Activated CD8-positive, alpha-beta T cell treated with anti-CD3 and anti-CD28 coated beads, Interleukin-2, amount 10 ng/mL, durations not matched to agents 7 days and 5 days (primary cell): Measurements from ENCODE around the gene SNTG2. TPM values are rescaled to one million over a fixed set of nuclear protein-coding genes. Genes with fewer than 3 reads are reported as not detected.
"Not testable (repeated sequence)": the region's sequence is repeated elsewhere in the genome, so short reads cannot be mapped to it uniquely, and the experiment has no call there.

Experiments used
- ATAC-seq: fragments of 150-1000 bp; cut with Tn5 transposase; one replicate; pipeline ENCODE4 v1.10.0; 2021; ENCODE audit warnings: moderate library complexity
- CTCF ChIA-PET: fragments of 350-600 bp; sonication (Branson Sonifier 250); formaldehyde crosslinking; loops from one replicate; lab custom pipeline; 2021; ENCODE audit warnings: antibody characterized with exemption; lab: Charles Lee
- POLR2A ChIA-PET: fragments of 350-600 bp; sonication (Branson Sonifier 250); formaldehyde crosslinking; loops from one replicate; lab custom pipeline; 2021; ENCODE audit warnings: antibody characterized with exemption; lab: Charles Lee
- DNase-seq: peaks from one replicate; pipeline ENCODE4 v3.0.0-alpha.2; 2020
- H3K27ac Mint-ChIP-seq: one replicate; pipeline ENCODE4 v1.8.0; 2021; ENCODE audit warnings: mild to moderate bottlenecking, mixed read lengths
- H3K27me3 Mint-ChIP-seq: one replicate; pipeline ENCODE4 v1.8.0; 2021; ENCODE audit warnings: low read depth, mixed read lengths
- H3K36me3 Mint-ChIP-seq: one replicate; pipeline ENCODE4 v1.8.0; 2021; ENCODE audit warnings: low read depth, mixed read lengths
- H3K4me1 Mint-ChIP-seq: one replicate; pipeline ENCODE4 v1.8.0; 2021; ENCODE audit warnings: low read depth, mixed read lengths
- H3K4me3 Mint-ChIP-seq: one replicate; pipeline ENCODE4 v1.8.0; 2021; ENCODE audit warnings: mild to moderate bottlenecking, mixed read lengths
- H3K9me3 Mint-ChIP-seq: one replicate; pipeline ENCODE4 v1.8.0; 2022; ENCODE audit warnings: mixed read lengths; ENCODE audit not compliant: insufficient read depth
- total RNA-seq, 2 experiments: library from RNA; stranded (reverse); gene quantifications; one replicate each; pipeline ENCODE4 v1.2.3, GENCODE V29; 2021

The SNTG2 gene
- total RNA-seq, 2 experiments from 2014 or later, result 1.6 to 2.5 TPM

DNA sequence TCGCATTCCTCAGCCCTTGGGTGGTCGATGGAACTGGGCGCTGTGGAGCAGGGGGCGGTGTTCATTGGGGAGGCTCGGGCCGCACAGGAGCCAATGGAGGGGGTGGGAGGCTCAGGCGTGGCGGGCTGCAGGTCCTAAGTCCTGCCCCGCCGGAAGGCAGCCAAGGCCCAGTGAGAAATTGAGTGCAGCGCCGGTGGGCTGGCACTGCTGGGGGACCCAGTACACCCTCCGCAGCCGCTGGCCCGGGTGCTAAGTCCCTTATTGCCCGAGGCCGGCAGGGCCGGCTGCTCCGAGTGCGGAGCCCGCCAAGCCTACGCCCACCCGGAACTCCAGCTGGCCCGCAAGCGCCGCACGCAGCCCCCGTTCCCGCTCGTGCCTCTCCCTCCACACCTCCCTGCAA lies 278.9 kb downstream of the SNTG2 start:
- ATAC-seq, H3K4me3 Mint-ChIP-seq, H3K27ac Mint-ChIP-seq, POLR2A ChIA-PET, DNase-seq, H3K27me3 Mint-ChIP-seq, H3K36me3 Mint-ChIP-seq, H3K9me3 Mint-ChIP-seq, H3K4me1 Mint-ChIP-seq: not testable (repeated sequence)
- CTCF ChIA-PET, result interaction anchor here (0.6 kb wide), 1 partner anchor 129 kb away, joined by 3 read pairs; no protein-coding TSS in a partner anchor

DNA sequence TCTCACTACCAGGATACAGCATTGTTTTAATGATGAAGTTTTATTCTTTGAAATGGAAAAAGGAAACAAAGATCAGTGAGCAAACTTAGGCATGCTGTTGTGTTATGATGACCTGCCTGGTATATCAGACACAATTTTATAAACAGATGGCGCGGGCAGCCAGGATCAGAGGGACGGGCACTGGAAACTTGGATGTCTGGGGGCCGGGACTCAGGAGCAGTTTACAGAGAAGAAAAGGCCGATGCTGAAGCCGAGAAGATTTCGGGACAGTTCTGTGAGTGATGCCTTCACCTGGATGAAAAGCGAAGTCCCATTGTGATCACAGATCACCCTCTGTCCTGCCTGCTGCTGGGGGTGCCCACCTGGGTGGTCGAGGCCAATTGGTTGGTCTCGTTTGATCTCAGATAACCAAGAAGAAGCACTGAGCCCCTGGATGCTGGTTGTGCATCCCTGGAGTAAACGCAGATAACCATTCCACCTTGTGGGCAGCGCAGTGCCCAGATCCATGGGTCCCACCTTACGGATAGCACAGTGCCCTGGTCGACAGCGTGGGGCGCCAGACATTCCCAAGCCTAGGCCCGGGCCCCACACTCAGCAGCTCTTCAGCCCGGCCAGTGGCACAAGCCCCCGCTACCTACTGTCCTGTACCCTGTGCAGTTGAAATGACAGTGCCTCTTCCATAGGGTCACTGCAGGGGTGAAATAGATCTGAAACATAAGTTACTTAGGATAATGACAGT lies 279.7 kb downstream of the SNTG2 start:
- no peaks in the 10 kb centered on the region for H3K27me3 Mint-ChIP-seq
- H3K4me1 Mint-ChIP-seq, result no peaks in the 10 kb centered on the region
- ATAC-seq (no peak), DNase-seq (no peak)
- POLR2A ChIA-PET, result no interaction called here
- H3K36me3 Mint-ChIP-seq, result no peaks in the 10 kb centered on the region
- H3K27ac Mint-ChIP-seq, result no peak overlapping the region
- CTCF ChIA-PET, result no interaction called here
- no peaks in the 10 kb centered on the region for H3K9me3 Mint-ChIP-seq
- no peak overlapping the region for H3K4me3 Mint-ChIP-seq

DNA sequence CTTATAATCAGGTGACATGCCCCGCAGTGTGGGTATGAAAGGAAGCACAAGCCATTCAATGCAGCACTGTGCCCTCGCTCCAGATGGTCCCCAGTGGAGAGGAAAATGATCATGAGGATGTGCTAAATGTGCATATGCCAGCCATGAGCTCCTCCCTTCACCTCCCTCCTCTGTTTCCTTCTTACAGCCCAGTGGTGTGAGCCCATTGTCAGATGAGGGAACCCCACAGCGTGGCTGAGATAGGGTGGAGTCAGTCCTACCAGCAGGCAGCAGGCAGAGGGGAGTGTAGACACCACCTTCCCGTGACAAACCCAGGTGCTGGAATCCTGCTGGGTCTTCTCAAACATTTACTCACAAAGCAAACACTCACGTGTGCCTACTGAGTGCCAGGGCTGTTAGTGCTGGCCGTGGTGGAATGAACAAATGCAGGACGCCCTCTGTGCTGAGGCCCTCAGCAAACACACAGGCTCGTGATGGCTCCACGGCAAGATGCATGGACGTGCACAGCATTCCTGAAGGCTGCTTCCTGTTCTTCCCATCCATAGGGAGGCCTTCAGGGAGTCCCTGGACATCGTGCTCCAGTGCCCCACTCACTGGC lies 280.9 kb downstream of the SNTG2 start:
- Mint-ChIP-seq H3K27ac (no peak overlapping the region), H3K4me1 (no peaks in the 10 kb centered on the region), H3K27me3 (no peaks in the 10 kb centered on the region), H3K4me3 (no peak overlapping the region), H3K36me3 (no peaks in the 10 kb centered on the region), H3K9me3 (no peaks in the 10 kb centered on the region)
- ChIA-PET POLR2A (interaction anchor here (0.6 kb wide), 1 partner anchor 301 kb away, joined by 3 read pairs; no protein-coding TSS in a partner anchor), CTCF (no interaction called here)
- DNase-seq, result no peak
- no peak for ATAC-seq

DNA sequence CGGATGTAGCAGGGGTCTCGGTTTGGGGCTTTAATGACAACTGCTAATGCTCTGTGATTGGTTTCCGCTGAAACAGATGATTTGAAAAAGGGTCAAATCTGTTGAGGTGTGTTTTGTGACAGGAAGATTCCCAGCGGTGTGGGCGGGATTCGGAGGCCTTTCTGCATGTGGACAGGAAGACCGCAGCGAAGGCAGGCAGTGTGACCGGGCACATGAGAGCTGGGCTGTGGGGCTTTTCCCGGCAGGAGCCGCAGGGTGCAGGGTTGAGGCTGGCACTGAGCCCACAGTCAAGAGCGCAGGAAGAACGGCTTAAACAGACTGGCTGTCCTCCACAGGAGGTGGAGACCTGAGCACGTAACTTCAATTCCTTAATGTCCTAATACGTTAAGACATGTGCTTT lies 282.6 kb downstream of the SNTG2 start:
- DNase-seq (no peak), ATAC-seq (no peak)
- Mint-ChIP-seq H3K4me1 (no peaks in the 10 kb centered on the region), H3K36me3 (no peaks in the 10 kb centered on the region), H3K27me3 (no peaks in the 10 kb centered on the region), H3K4me3 (no peak overlapping the region), H3K9me3 (no peaks in the 10 kb centered on the region), H3K27ac (no peak overlapping the region)
- ChIA-PET CTCF (no interaction called here), POLR2A (no interaction called here)

DNA sequence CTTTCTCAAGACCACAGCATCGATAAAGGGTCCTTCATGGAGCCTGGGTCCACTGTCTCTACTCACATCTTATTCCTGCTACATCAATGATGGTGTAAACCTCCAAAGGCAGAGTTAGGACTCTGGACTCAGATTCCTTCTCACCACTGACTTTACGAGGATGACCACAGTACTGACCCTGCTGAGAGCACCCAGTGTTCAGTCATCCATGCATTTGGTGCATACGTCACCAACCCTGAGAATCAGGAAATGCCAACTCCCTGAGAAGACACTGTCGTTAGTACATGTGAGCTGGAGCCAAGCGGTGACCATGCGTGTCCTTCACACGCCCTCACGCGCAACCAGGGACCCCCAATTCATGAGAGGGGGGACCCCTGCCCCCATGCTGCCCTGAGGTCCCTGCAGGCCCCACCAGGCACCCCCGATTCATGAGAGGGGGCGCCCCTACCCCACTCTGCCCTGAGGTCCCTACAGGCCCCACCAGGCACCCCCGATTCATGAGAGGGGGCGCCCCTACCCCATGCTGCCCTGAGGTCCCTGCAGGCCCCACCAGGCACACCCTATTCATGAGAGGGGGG lies 284.2 kb downstream of the SNTG2 start:
- H3K4me1 Mint-ChIP-seq, result no peaks in the 10 kb centered on the region
- H3K36me3 Mint-ChIP-seq, result no peaks in the 10 kb centered on the region
- ATAC-seq (no peak), DNase-seq (no peak)
- ChIA-PET CTCF (no interaction called here), POLR2A (no interaction called here)
- no peak overlapping the region for H3K27ac Mint-ChIP-seq
- H3K4me3 Mint-ChIP-seq, result no peak overlapping the region
- H3K9me3 Mint-ChIP-seq, result no peaks in the 10 kb centered on the region
- no peaks in the 10 kb centered on the region for H3K27me3 Mint-ChIP-seq

DNA sequence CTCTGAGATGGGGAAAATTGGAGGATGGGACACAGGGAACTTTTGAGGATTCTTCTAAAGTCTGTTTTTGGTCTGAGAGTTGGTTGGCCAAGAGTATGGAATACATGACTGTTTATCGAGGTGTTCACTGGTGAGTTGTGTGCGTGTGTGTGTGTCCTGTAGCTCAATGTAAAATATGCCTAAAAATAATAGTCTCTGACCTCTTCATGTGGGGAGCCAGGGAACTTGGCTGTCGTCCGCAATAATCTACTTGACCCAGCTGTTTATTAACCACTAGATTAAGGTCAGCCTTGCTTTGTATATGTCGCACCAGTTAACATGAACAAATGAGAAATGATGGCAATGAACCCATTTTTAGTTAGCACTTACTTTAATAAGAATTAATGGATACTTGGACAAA lies 285.2 kb downstream of the SNTG2 start:
- POLR2A ChIA-PET, result interaction anchor here (0.6 kb wide), 1 partner anchor 54 kb away, joined by 3 read pairs; no protein-coding TSS in a partner anchor
- DNase-seq (no peak), ATAC-seq (no peak)

DNA sequence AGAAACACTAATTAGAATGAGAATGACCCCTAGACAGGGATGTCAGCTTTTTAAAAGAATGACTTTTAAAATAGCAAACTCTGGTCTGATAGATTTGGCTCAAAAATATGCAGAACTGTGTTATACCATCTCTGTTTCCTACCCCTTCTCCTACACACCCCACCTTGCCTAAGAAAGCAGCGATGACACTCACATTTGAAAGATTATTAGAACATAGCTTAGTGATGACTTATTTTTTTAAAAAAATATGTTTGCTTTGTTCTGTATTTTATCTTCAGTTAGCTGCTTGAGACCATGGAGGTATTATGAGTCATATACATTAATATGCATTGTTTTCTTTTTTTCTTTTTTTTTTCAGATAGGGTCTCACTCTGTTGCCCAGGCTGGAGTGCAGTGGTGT lies 286.0 kb downstream of the SNTG2 start:
- no peak for ATAC-seq
- no peak overlapping the region for H3K27ac Mint-ChIP-seq
- no peak for DNase-seq
- CTCF ChIA-PET, result interaction anchor here (1.0 kb wide), 1 partner anchor 523 kb away, joined by 3 read pairs; no protein-coding TSS in a partner anchor
- H3K9me3 Mint-ChIP-seq, result no peaks in the 10 kb centered on the region
- no peak overlapping the region for H3K4me3 Mint-ChIP-seq
- no peaks in the 10 kb centered on the region for H3K27me3 Mint-ChIP-seq
- no peaks in the 10 kb centered on the region for H3K4me1 Mint-ChIP-seq
- no peaks in the 10 kb centered on the region for H3K36me3 Mint-ChIP-seq
- POLR2A ChIA-PET, result interaction anchor here (0.6 kb wide), 1 partner anchor 55 kb away, joined by 3 read pairs; no protein-coding TSS in a partner anchor

More for the DNA sequence above, 285.2 kb downstream of the SNTG2 start:
- no peaks in the 10 kb centered on the region for H3K36me3 Mint-ChIP-seq
- H3K4me3 Mint-ChIP-seq, result no peak overlapping the region
- H3K4me1 Mint-ChIP-seq, result no peaks in the 10 kb centered on the region
- no peaks in the 10 kb centered on the region for H3K9me3 Mint-ChIP-seq
- H3K27me3 Mint-ChIP-seq, result no peaks in the 10 kb centered on the region
- CTCF ChIA-PET, result no interaction called here
- H3K27ac Mint-ChIP-seq, result no peak overlapping the region

DNA sequence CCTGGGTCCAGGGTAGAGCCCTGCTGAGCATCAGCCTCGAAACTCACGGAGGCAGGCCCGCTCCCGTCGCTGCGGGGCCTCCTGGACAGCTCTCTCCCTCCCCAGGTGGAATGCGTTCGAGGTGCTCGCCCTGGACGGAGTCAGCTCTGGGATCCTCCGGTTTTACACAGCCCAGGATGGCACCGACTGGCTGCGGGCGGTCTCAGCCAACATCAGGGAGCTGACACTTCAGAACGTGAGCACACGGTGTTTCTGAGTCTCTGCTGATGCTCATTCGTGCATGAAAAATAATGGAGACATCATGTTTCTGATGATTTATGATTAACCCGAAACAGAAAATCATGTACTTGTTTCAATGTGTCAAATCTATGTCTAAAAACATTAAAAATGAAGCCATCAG lies 287.1 kb downstream of the SNTG2 start:
- no peak for DNase-seq
- Mint-ChIP-seq H3K36me3 (no peaks in the 10 kb centered on the region), H3K27me3 (peaks cover 2% of the 10 kb centered on the region), H3K27ac (no peak overlapping the region), H3K4me1 (no peaks in the 10 kb centered on the region), H3K4me3 (no peak overlapping the region), H3K9me3 (no peaks in the 10 kb centered on the region)
- no peak for ATAC-seq
- CTCF ChIA-PET, result no interaction called here
- POLR2A ChIA-PET, result no interaction called here

DNA sequence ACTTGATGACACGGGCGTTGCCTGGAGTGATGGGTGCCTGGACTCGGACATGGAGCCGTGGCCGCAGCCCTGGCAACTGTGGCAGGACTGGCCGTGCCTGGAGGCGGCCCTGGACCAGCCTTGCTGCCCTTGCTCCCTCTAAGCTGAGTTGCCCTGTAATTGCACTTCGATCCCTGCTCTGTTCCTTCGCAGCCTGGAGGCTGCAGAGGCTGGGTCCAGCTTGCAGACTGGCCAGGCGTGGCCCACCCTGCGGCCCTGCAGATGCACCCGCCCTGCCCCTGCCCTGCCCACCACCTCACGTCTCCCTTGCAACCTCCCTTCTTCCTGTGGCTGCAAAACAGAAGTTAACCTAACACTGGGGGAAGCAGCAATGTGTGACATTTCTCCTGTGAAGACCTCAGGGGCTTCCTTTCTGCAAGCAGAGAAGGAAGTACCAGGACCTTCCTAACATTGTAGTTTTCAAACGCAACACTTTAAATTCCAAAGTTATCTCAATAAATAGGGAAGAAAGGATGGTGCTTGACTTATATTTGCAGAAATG lies 288.0 kb downstream of the SNTG2 start:
- Mint-ChIP-seq H3K9me3 (no peaks in the 10 kb centered on the region), H3K27me3 (peaks cover 2% of the 10 kb centered on the region), H3K4me3 (no peak overlapping the region), H3K27ac (no peak overlapping the region), H3K4me1 (no peaks in the 10 kb centered on the region), H3K36me3 (no peaks in the 10 kb centered on the region)
- ChIA-PET CTCF (no interaction called here), POLR2A (no interaction called here)
- DNase-seq (no peak), ATAC-seq (no peak)

DNA sequence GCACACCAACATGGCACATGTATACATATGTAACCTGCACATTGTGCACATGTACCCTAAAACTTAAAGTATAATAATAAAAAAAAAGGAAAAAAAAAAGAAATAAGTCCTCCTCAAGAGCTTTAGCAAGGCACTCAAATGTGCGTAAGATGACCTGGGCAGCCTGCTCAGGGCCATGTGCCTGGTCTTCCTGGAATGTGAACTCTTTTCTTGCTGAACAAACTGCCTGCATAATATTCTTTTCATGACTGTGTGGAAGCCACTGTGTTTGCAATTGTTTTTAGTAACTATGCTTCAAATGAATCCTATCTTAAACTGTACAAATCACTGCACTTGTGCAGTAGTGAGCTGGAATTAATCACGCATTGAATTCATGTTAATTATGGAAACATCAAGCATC lies 294.5 kb downstream of the SNTG2 start:
- H3K4me3 Mint-ChIP-seq, result no peak overlapping the region
- H3K36me3 Mint-ChIP-seq, result no peaks in the 10 kb centered on the region
- CTCF ChIA-PET, result no interaction called here
- ATAC-seq, result no peak
- no peaks in the 10 kb centered on the region for H3K4me1 Mint-ChIP-seq
- H3K27ac Mint-ChIP-seq, result no peak overlapping the region
- H3K27me3 Mint-ChIP-seq, result peaks cover 2% of the 10 kb centered on the region
- H3K9me3 Mint-ChIP-seq, result no peaks in the 10 kb centered on the region
- DNase-seq, result no peak
- POLR2A ChIA-PET, result no interaction called here

DNA sequence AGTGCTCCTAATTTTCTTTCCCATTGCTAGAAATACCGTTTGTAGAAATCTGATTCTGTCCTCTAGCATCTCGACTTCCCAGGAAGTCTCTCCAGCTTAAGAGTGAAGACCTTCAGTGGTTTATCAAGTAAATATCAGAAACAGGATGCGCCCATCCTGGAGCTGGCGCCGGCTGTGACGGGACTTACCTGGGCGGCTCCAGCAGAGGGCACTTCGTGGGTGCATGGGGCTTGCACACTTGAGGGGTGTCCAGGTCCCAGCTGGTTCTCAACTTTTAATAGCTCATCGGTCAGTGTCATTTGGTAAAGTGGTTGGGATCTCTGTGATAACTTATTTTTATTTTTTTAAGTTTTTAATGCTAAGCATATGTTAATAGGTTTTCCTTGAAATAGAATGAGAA lies 295.6 kb downstream of the SNTG2 start:
- ATAC-seq, result no peak
- CTCF ChIA-PET, result no interaction called here
- peaks cover 2% of the 10 kb centered on the region for H3K27me3 Mint-ChIP-seq
- no peaks in the 10 kb centered on the region for H3K36me3 Mint-ChIP-seq
- no peaks in the 10 kb centered on the region for H3K4me1 Mint-ChIP-seq
- no peak for DNase-seq
- H3K4me3 Mint-ChIP-seq, result no peak overlapping the region
- H3K27ac Mint-ChIP-seq, result no peak overlapping the region
- no peaks in the 10 kb centered on the region for H3K9me3 Mint-ChIP-seq
- POLR2A ChIA-PET, result no interaction called here

DNA sequence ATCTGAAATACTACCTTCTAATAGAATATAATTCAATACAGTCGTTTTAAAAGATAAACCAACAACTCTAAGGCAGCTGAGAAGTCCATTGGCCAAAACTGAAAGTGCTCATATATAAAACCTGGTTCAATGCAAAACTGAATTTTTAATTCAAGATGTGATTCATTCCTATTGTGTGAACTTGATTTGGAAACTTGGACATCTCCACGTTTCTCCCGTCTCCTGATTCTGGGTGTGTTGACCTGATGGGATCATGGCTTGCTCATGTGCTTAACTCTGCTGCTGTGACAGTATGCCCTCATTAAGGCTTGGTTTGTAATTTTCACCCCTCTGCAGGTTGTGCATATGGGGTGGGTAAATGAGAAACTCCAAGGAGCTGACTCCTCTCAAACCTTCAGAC lies 296.3 kb downstream of the SNTG2 start:
- Mint-ChIP-seq H3K4me1 (no peaks in the 10 kb centered on the region), H3K36me3 (no peaks in the 10 kb centered on the region), H3K27ac (no peak overlapping the region), H3K9me3 (no peaks in the 10 kb centered on the region), H3K4me3 (no peak overlapping the region), H3K27me3 (peaks cover 2% of the 10 kb centered on the region)
- DNase-seq (no peak), ATAC-seq (no peak)
- ChIA-PET POLR2A (no interaction called here), CTCF (interaction anchor here (1.2 kb wide), 1 partner anchor 10 kb away, joined by 3 read pairs; no protein-coding TSS in a partner anchor)
